ENCODE measurements around the gene TOPORS. TPM values are rescaled to one million over a fixed set of nuclear protein-coding genes. Genes with fewer than 3 reads are reported as not detected.
A peak's percentile ranks its signal among the peaks of the same experiment; 100 is the strongest.
"Not testable (repeated sequence)": the region's sequence is repeated elsewhere in the genome, so short reads cannot be mapped to it uniquely, and the experiment has no call there.

TOPORS gene
- 10 to 100 TPM; 12.8 to 13.8 TPM for total RNA-seq

- Mint-ChIP-seq H3K4me3 (peak within 1 kb of the TSS; percentile 100), H3K4me1 (ENCODE audit: low read depth) (peaks cover 48% of the 10 kb centered on the region), H3K27me3 (ENCODE audit: low read depth) (no peaks in the 10 kb centered on the region), H3K27ac (peak within 1 kb of the TSS; percentile 100), H3K9me3 (no peaks in the 10 kb centered on the region), H3K36me3 (ENCODE audit: insufficient read depth in 2 of 2) (peaks cover 3 to 17% of the 10 kb centered on the region in 2 donors)
- peak; percentile 72 to 73 for ATAC-seq (replicated peaks in 1 of 2)
- DNase-seq, result peak; percentile 90 to 92
These were observed at the start of gene TOPORS, which contains the start of gene SMIM27 for GRCh38 chr9:32552172-32552872. TSS of gene TOPORS (minus strand) at chr9:32552586. CDS start at chr9:32552436, 150 bp downstream. TSS of gene SMIM27 (plus strand) at chr9:32552327. CDS start at chr9:32552435, 108 bp downstream.

GRCh38 chr9:32599021-32599420 lies 46.6 kb upstream of the TOPORS start:
- not testable (repeated sequence) for H3K4me1 Mint-ChIP-seq (ENCODE audit: low read depth); ATAC-seq (replicated peaks in 1 of 2); H3K9me3 Mint-ChIP-seq; DNase-seq; H3K27ac Mint-ChIP-seq; H3K4me3 Mint-ChIP-seq; H3K36me3 Mint-ChIP-seq (ENCODE audit: insufficient read depth in 2 of 2)
- peaks cover 28% of the 10 kb centered on the region for H3K27me3 Mint-ChIP-seq (ENCODE audit: low read depth)

- H3K4me3 Mint-ChIP-seq, result no peak overlapping the region
- no peak overlapping the region for H3K27ac Mint-ChIP-seq
- no peak for ATAC-seq (replicated peaks in 1 of 2)
These were observed 44.5 kb upstream of the TOPORS start for GRCh38 chr9:32596936-32597335.

GRCh38 chr9:32596096-32596865 lies 43.9 kb upstream of the TOPORS start:
- Mint-ChIP-seq H3K9me3 (no peaks in the 10 kb centered on the region), H3K36me3 (ENCODE audit: insufficient read depth in 2 of 2) (no peaks in the 10 kb centered on the region), H3K27ac (no peak overlapping the region), H3K4me1 (ENCODE audit: low read depth) (no peaks in the 10 kb centered on the region), H3K27me3 (ENCODE audit: low read depth) (peaks cover 39% of the 10 kb centered on the region), H3K4me3 (no peak overlapping the region)
- DNase-seq (no peak), ATAC-seq (replicated peaks in 1 of 2) (no peak)

More at GRCh38 chr9:32596936-32597335, 44.5 kb upstream of the TOPORS start:
- Mint-ChIP-seq H3K36me3 (ENCODE audit: insufficient read depth in 2 of 2) (no peaks in the 10 kb centered on the region), H3K27me3 (ENCODE audit: low read depth) (peaks cover 32% of the 10 kb centered on the region), H3K4me1 (ENCODE audit: low read depth) (no peaks in the 10 kb centered on the region), H3K9me3 (no peaks in the 10 kb centered on the region)
- DNase-seq, result no peak

GRCh38 chr9:32590898-32591297 lies 38.5 kb upstream of the TOPORS start:
- Mint-ChIP-seq H3K4me3 (no peak overlapping the region), H3K27ac (no peak overlapping the region), H3K4me1 (ENCODE audit: low read depth) (peaks cover 5% of the 10 kb centered on the region), H3K36me3 (ENCODE audit: insufficient read depth in 2 of 2) (no peaks in the 10 kb centered on the region), H3K27me3 (ENCODE audit: low read depth) (peaks cover 24% of the 10 kb centered on the region), H3K9me3 (no peaks in the 10 kb centered on the region)
- DNase-seq (no peak), ATAC-seq (replicated peaks in 1 of 2) (no peak)

GRCh38 chr9:32590476-32590875 lies 38.1 kb upstream of the TOPORS start:
- no peak for ATAC-seq (replicated peaks in 1 of 2)
- H3K27me3 Mint-ChIP-seq (ENCODE audit: low read depth), result peaks cover 28% of the 10 kb centered on the region
- H3K4me1 Mint-ChIP-seq (ENCODE audit: low read depth), result peaks cover 5% of the 10 kb centered on the region
- no peak overlapping the region for H3K27ac Mint-ChIP-seq
- no peak overlapping the region for H3K4me3 Mint-ChIP-seq
- H3K36me3 Mint-ChIP-seq (ENCODE audit: insufficient read depth in 2 of 2), result no peaks in the 10 kb centered on the region
- no peaks in the 10 kb centered on the region for H3K9me3 Mint-ChIP-seq
- DNase-seq, result no peak

GRCh38 chr9:32589083-32589723 lies 36.8 kb upstream of the TOPORS start:
- H3K27ac Mint-ChIP-seq, result no peak overlapping the region
- H3K4me1 Mint-ChIP-seq (ENCODE audit: low read depth), result peaks cover 5% of the 10 kb centered on the region
- H3K36me3 Mint-ChIP-seq (ENCODE audit: insufficient read depth in 2 of 2), result no peaks in the 10 kb centered on the region
- DNase-seq, result no peak
- no peak overlapping the region for H3K4me3 Mint-ChIP-seq
- ATAC-seq (replicated peaks in 1 of 2), result peak in 1 of 2 donors; percentile 46
- H3K27me3 Mint-ChIP-seq (ENCODE audit: low read depth), result peaks cover 37% of the 10 kb centered on the region
- H3K9me3 Mint-ChIP-seq, result no peaks in the 10 kb centered on the region

- ATAC-seq (replicated peaks in 1 of 2), result peak; percentile 67 to 86
- peak; percentile 13 to 21 for DNase-seq
These were observed 35.5 kb upstream of the TOPORS start for GRCh38 chr9:32587901-32588300.

GRCh38 chr9:32584784-32585183 lies 32.4 kb upstream of the TOPORS start:
- Mint-ChIP-seq H3K9me3 (no peaks in the 10 kb centered on the region), H3K36me3 (ENCODE audit: insufficient read depth in 2 of 2) (no peaks in the 10 kb centered on the region), H3K27ac (no peak overlapping the region), H3K4me1 (ENCODE audit: low read depth) (peaks cover 8% of the 10 kb centered on the region), H3K27me3 (ENCODE audit: low read depth) (peaks cover 29% of the 10 kb centered on the region), H3K4me3 (no peak overlapping the region)
- ATAC-seq (replicated peaks in 1 of 2) (no peak), DNase-seq (no peak)

More at GRCh38 chr9:32587901-32588300, 35.5 kb upstream of the TOPORS start:
- Mint-ChIP-seq H3K9me3 (no peaks in the 10 kb centered on the region), H3K27ac (no peak overlapping the region), H3K4me1 (ENCODE audit: low read depth) (peaks cover 5% of the 10 kb centered on the region), H3K27me3 (ENCODE audit: low read depth) (peaks cover 37% of the 10 kb centered on the region), H3K36me3 (ENCODE audit: insufficient read depth in 2 of 2) (no peaks in the 10 kb centered on the region), H3K4me3 (no peak overlapping the region)

GRCh38 chr9:32581512-32582143 lies 29.2 kb upstream of the TOPORS start:
- Mint-ChIP-seq H3K27me3 (ENCODE audit: low read depth) (peaks cover 31% of the 10 kb centered on the region), H3K9me3 (no peaks in the 10 kb centered on the region), H3K27ac (no peak overlapping the region), H3K36me3 (ENCODE audit: insufficient read depth in 2 of 2) (no peaks in the 10 kb centered on the region), H3K4me3 (no peak overlapping the region), H3K4me1 (ENCODE audit: low read depth) (peaks cover 8% of the 10 kb centered on the region)
- DNase-seq, result peak; percentile 15 to 31
- ATAC-seq (replicated peaks in 1 of 2), result peak; percentile 63 to 72

- Mint-ChIP-seq H3K36me3 (ENCODE audit: insufficient read depth in 2 of 2) (no peaks in the 10 kb centered on the region), H3K4me3 (no peak overlapping the region), H3K9me3 (no peaks in the 10 kb centered on the region), H3K27me3 (ENCODE audit: low read depth) (peaks cover 26% of the 10 kb centered on the region), H3K4me1 (ENCODE audit: low read depth) (peaks cover 8% of the 10 kb centered on the region), H3K27ac (no peak overlapping the region)
- ATAC-seq (replicated peaks in 1 of 2) (no peak), DNase-seq (no peak)
These were observed 28.4 kb upstream of the TOPORS start for GRCh38 chr9:32580631-32581300.

- H3K27ac Mint-ChIP-seq, result peak overlapping the region; percentile 79
- ATAC-seq (replicated peaks in 1 of 2), result peak; percentile 35 to 56
These were observed 27.4 kb upstream of the TOPORS start for GRCh38 chr9:32579706-32580331.

More at GRCh38 chr9:32579706-32580331, 27.4 kb upstream of the TOPORS start:
- H3K4me3 Mint-ChIP-seq, result no peak overlapping the region
- peak; percentile 75 to 79 for DNase-seq
- H3K4me1 Mint-ChIP-seq (ENCODE audit: low read depth), result peaks cover 8% of the 10 kb centered on the region
- H3K9me3 Mint-ChIP-seq, result no peaks in the 10 kb centered on the region
- H3K36me3 Mint-ChIP-seq (ENCODE audit: insufficient read depth in 2 of 2), result no peaks in the 10 kb centered on the region
- H3K27me3 Mint-ChIP-seq (ENCODE audit: low read depth), result peaks cover 19% of the 10 kb centered on the region

Measured in activated T-cell treated with anti-CD3 and anti-CD28 coated beads, Interleukin-2, amount 50 U/mL, for 72 hours (primary cell).